COLO668 (cell line): ENCODE data around the gene RALGAPA1.
"Not testable (repeated sequence)": the region's sequence is repeated elsewhere in the genome, so short reads cannot be mapped to it uniquely, and the experiment has no call there.

Source experiments
- DNase-seq: peaks from one replicate; lab custom pipeline; 2025; ENCODE audit not compliant: unreplicated experiment; lab: John Stamatoyannopoulos, UW

Gene RALGAPA1

GRCh38 chr14:35821564-35822411, 12.7 kb upstream of the RALGAPA1 start:
- DNase-seq = peak; percentile 24

GRCh38 chr14:35819591-35820540, 10.8 kb upstream of the RALGAPA1 start:
- DNase-seq = no peak

- peak; percentile 32 for DNase-seq
Measured at GRCh38 chr14:35818346-35819115, 9.4 kb upstream of the RALGAPA1 start.

GRCh38 chr14:35814371-35815005, 5.4 kb upstream of the RALGAPA1 start:
- peak; percentile 79 for DNase-seq

- no peak for DNase-seq
Measured at GRCh38 chr14:35810963-35811362, 1.9 kb upstream of the RALGAPA1 start.

GRCh38 chr14:35809597-35809996, 502 bp upstream of the RALGAPA1 start:
- no peak for DNase-seq

- DNase-seq = peak; percentile 7
Measured at GRCh38 chr14:35808076-35808637, 938 bp downstream of the RALGAPA1 start.

- no peak for DNase-seq
Measured at GRCh38 chr14:35807131-35807961, 1.7 kb downstream of the RALGAPA1 start.

- no peak for DNase-seq
Measured at GRCh38 chr14:35806006-35806907, 2.8 kb downstream of the RALGAPA1 start.

GRCh38 chr14:35797796-35798195, 11.3 kb downstream of the RALGAPA1 start:
- DNase-seq = no peak

- no peak for DNase-seq
Measured at GRCh38 chr14:35789651-35790050, 19.4 kb downstream of the RALGAPA1 start.

GRCh38 chr14:35786856-35787255, 22.2 kb downstream of the RALGAPA1 start:
- no peak for DNase-seq

- no peak for DNase-seq
Measured at GRCh38 chr14:35783699-35784098, 25.4 kb downstream of the RALGAPA1 start.

- DNase-seq = no peak
Measured at GRCh38 chr14:35779368-35779767, 29.7 kb downstream of the RALGAPA1 start.

GRCh38 chr14:35777550-35777949, 31.5 kb downstream of the RALGAPA1 start:
- DNase-seq = not testable (repeated sequence)

- no peak for DNase-seq
Measured at GRCh38 chr14:35776823-35777222, 32.3 kb downstream of the RALGAPA1 start.

- DNase-seq = not testable (repeated sequence)
Measured at GRCh38 chr14:35776085-35776484, 33.0 kb downstream of the RALGAPA1 start.

- no peak for DNase-seq
Measured at GRCh38 chr14:35766700-35767082, 42.4 kb downstream of the RALGAPA1 start.
